Adipocyte (in vitro differentiated cells): Measurements from ENCODE around the gene BUD31.

ENCODE experiments used
- DNase-seq: peaks from one replicate; pipeline ENCODE4 v3.0.0-alpha.2; 2015; ENCODE audit warnings: low read depth
- H3K27me3 ChIP-seq: replicated peaks from 2 replicates; pipeline ENCODE4 v1.7.0; 2013; ENCODE audit warnings: mild to moderate bottlenecking, low read length, moderate library complexity; ENCODE audit not compliant: control insufficient read depth, insufficient read depth
- H3K36me3 ChIP-seq: 2 replicates; pipeline ENCODE4 v1.7.0; 2013; ENCODE audit warnings: low read length, mild to moderate bottlenecking, moderate library complexity; ENCODE audit not compliant: control insufficient read depth, insufficient read depth, severe bottlenecking
- H3K4me1 ChIP-seq: 2 replicates; pipeline ENCODE4 v1.7.0; 2013; ENCODE audit warnings: mild to moderate bottlenecking, low read length, moderate library complexity; ENCODE audit not compliant: control insufficient read depth, insufficient read depth
- H3K4me3 ChIP-seq: 2 replicates; pipeline ENCODE4 v1.7.0; 2013; ENCODE audit warnings: mild to moderate bottlenecking, low read length, moderate library complexity
- H3K9ac ChIP-seq: 2 replicates; pipeline ENCODE4 v1.7.0; 2013; ENCODE audit warnings: mild to moderate bottlenecking, low read length, moderate library complexity
- H3K9me3 ChIP-seq: 2 replicates; pipeline ENCODE4 v1.7.0; 2013; ENCODE audit warnings: mild to moderate bottlenecking, low read length, moderate library complexity; ENCODE audit not compliant: control insufficient read depth

Gene BUD31

GRCh38 chr7:99459087-99459486, 50.3 kb downstream of the BUD31 start:
- Histone ChIP-seq H3K27me3 (no peaks in the 10 kb centered on the region), H3K36me3 (peaks cover 66% of the 10 kb centered on the region), H3K9ac (no peak overlapping the region), H3K4me3 (no peak overlapping the region), H3K4me1 (peaks cover 6% of the 10 kb centered on the region), H3K9me3 (no peaks in the 10 kb centered on the region)
- peak; percentile 15 for DNase-seq

- DNase-seq, result no peak
- Histone ChIP-seq H3K9me3 (no peaks in the 10 kb centered on the region), H3K27me3 (no peaks in the 10 kb centered on the region), H3K4me1 (peaks cover 14% of the 10 kb centered on the region), H3K4me3 (no peak overlapping the region), H3K36me3 (peaks cover 52% of the 10 kb centered on the region), H3K9ac (no peak overlapping the region)
Measured at GRCh38 chr7:99460651-99461050, 51.9 kb downstream of the BUD31 start.

GRCh38 chr7:99461221-99461620, 52.5 kb downstream of the BUD31 start:
- H3K4me3 ChIP-seq, result no peak overlapping the region
- peaks cover 16% of the 10 kb centered on the region for H3K4me1 ChIP-seq
- H3K9me3 ChIP-seq, result no peaks in the 10 kb centered on the region
- no peaks in the 10 kb centered on the region for H3K27me3 ChIP-seq
- peaks cover 46% of the 10 kb centered on the region for H3K36me3 ChIP-seq
- no peak for DNase-seq
- no peak overlapping the region for H3K9ac ChIP-seq

GRCh38 chr7:99465421-99465768, 56.6 kb downstream of the BUD31 start:
- Histone ChIP-seq H3K9me3 (no peaks in the 10 kb centered on the region), H3K36me3 (peaks cover 8% of the 10 kb centered on the region), H3K4me1 (peaks cover 17% of the 10 kb centered on the region), H3K27me3 (no peaks in the 10 kb centered on the region), H3K4me3 (peak overlapping the region; percentile 93), H3K9ac (peak overlapping the region; percentile 100)
- DNase-seq, result no peak

- H3K9ac ChIP-seq, result no peak overlapping the region
- peaks cover 4% of the 10 kb centered on the region for H3K36me3 ChIP-seq
- peaks cover 14% of the 10 kb centered on the region for H3K4me1 ChIP-seq
- no peaks in the 10 kb centered on the region for H3K27me3 ChIP-seq
- no peak overlapping the region for H3K4me3 ChIP-seq
- no peaks in the 10 kb centered on the region for H3K9me3 ChIP-seq
- DNase-seq, result no peak
Measured at GRCh38 chr7:99468336-99468918, 59.7 kb downstream of the BUD31 start.
